Hippocampal formation (tissue), 2 donors: Measurements from ENCODE around the gene C1orf52.
"Not testable (repeated sequence)": the region's sequence is repeated elsewhere in the genome, so short reads cannot be mapped to it uniquely, and the experiment has no call there.

Experiments used
- DNase-seq, 2 donors: peaks; one replicate each; lab custom pipeline; 2025; lab: John Stamatoyannopoulos, UW

C1orf52 gene

DNA sequence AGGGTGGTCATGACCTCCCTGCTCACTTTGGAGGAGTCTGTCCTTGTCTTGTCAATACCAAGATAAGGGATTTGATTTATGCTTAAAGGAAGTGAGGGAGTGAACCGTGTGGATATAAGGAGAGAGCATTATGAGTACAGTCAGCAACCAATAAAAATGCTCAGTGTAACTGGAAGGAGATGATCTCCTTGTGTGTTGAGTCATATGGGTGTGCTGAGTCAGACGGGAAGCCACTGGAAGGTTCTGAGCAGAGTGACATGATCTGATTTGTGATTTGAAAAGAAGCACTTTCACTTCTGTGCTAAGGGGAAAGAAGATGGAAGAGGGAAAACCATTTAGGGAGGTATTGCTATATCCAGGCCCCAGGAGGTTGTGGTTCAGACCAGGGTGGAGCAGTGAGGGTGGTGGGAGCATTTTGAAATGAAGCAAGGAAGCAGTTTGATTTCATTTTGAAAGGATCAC lies 19.4 kb upstream of the C1orf52 start:
- DNase-seq = no peak

DNA sequence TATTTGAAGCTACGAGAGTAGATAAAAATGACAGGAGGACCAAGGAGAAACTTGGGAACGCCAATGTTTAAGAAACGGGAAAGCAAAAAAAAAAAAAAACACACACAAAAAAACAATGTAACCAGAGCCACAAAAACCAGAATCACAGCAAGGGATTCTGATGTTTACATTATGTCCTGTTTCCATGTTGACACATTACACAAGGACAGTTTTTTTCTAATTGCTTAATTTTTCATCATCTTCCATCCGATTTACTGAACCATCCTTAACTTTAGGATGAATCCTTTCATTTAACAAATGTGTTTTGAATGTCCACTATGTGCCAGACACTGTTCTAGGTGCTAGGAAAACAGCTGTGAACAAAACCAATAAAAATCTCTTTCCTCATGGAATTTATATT lies 18.3 kb upstream of the C1orf52 start:
- DNase-seq = no peak

DNA sequence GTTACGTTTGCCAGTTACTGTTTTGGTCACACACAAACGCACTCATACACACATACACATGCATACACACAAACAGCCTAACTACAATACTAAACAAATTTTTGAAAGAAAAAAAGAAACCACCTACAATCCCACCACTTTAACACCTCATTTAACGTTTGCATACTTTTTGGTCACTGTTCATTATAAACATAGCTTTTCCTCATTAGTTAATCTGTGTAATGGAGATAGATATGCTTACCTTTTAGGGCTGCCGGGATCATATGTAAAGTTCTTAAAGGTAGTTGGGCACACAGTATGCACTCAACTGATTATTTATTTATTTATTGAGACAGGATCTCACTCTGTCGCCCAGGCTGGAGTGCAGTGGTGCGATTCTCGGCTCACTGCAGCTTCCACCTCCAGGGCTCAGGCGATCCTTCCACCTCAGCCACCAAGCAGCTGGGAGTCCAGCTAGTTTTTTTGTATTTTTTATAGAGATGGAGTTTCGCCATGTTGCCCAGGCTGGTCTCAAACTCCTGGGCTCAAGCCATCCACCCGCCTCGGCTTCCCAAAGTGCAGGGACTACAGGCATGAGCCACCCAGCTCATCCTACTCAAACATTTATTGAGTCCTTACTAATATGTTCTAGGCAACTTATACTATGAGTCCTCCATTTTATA lies 17.6 kb upstream of the C1orf52 start:
- no peak for DNase-seq

DNA sequence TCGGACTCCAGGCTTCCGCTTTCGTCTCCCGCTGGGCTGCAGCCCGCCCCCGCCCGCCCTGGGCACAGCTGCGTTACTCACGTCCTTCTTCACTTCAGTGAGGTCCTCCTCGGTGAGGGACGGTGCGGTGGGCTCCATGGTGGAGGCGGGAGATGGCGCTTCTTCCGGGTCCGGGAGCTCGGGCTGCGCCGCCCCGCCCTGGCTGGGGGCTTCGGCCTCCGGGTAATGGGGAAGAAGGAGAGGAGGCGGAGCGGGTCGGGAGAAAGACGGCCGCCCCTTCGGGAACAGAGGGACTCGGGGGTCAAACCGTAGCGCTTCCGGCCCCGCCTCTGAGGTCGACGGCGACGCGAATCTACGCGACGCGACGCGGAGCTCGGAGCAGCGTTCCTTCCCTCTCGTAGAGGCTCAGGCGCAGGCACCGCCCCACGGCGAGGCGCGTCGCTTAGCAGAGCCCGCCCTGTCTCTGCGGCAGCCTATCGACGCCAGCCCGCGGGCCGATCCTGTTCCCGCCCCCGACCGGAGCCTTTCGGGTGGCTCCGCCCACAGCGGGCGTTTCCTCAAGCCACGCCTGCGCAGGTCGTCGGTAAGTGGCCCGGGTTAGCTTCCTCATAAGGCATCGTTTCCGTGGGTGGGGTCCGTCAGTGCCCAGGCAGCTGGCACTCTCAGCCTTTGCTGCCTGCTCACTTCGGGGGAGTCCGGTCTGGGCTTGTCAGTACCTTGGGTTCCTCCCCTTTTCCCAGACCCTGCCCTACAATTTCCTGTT lies 16.9 kb upstream of the C1orf52 start, which contains the start of gene BCL10:
Gene BCL10, minus strand, starts transcription at position 418 of the 763 bp plus-strand sequence. Its CDS starts 280 bp downstream, at position 138.
- DNase-seq = peak; percentile 97 to 98

DNA sequence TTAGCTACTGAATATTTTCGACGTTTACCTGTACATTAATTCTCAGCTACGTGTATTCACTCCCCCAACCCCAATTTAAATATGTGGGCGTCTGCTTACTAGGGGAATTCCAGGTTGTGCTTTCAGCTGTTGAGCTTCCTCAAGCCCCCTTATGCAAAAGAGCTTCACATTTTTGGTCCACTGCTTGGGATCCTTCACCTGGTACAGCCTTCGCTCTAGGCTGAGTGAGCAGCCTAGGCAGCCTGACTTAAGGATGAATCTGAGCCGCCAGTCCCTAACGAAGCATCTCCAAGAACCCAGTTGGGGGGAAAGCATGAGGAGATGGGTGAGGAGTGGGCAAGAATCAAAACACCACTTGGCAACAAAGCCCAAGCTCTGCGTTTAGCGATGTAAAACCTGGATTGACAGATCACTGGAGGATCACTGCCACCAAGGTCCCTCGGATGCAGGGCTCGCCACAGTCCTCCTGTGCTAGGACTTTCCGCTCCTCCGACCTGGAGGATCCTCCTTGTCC lies 16.3 kb upstream of the C1orf52 start:
- no peak for DNase-seq

DNA sequence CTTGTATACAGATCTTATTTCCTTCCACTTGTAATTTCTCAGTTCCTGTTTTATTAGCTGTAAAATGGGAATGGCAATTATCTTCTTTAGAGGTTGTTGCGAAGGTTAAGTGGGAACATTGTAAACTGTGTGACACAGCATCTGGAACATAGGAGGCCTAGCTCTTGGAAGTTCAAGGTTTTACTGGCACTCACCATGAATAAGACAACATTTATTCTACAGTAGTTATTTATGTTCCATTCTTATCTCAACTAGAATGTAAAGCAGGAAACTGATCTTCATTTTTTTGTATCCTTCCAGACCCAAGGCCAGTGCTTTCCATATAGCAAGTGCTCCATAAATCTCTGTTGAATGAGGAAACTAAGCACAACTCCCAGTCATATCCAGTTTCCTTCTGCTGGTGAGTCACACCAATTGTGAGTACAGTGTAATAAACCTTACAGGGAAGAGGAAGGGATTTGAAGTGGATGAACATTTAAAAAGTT lies 15.5 kb upstream of the C1orf52 start:
- no peak for DNase-seq

DNA sequence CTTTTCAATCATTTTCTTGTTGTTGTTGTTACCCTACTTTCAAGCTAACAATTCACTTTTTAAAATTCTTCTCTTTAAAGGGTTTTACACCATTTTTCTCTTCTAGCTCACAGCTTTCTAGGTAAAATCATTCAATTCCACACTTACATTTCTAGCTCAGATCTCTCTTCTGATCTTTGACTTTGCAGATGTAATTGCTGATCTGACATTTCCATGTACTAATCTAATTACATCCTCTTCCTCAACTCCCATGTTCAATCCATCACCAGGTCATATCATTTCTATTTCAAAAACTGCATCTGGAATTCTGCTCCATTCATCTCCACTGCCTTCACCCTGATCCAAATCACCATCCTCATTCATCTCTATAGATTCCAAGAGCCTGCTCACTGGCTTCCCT lies 13.9 kb upstream of the C1orf52 start:
- no peak for DNase-seq

DNA sequence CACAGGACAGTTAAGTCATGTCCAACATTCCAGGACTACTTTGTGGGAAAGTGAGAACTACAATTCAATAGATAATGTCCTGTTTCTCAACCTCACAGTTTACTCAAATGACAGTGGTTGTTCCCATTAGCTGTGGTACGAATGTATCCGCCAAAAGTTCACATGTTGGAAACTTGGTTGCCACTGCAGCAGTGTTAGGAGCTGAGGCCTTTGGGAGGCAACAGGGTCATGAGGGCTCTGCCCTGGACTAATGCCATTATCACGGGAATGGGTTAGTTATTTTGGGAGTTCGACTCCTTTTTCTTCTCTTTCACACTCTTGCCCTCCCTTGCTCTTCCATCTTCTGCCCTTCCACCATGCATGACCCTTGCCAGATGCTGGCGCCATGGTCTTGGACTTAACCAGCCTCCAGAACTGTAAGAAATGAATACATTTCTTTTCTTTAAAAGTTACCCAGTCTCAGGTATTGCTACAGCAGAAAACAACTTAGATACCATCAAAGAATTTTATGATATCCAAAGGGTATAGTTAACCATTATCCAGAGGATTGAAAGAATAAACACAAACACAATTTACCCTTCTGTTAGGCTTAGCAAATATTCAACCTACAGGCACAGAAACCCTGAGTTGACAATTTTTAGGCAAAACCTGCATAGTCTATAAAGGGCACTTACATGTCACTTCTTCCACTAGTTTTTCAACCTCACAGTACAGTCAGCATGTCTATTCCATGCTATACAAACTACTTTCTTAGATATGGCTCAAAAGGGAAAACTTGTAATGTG lies 9.5 kb upstream of the C1orf52 start:
- DNase-seq = no peak

DNA sequence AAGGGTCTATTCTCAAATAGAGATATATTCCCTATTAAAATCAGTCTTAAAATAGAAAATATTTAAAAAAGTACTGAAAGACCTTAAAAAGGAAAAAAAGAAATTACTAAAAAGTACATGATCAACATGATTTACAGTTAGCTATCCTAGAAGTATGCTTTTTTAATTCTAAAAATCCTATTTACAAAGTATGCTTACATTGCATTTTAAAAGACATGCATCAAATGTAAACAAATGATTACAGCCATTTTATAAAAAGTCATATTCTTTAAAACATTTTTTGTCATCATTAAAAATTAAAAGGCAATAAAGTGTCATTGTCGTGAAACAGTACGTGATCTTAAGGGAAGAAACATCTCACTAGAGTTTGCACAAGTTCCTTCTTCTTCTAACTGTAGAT lies 7.9 kb upstream of the C1orf52 start:
- no peak for DNase-seq

DNA sequence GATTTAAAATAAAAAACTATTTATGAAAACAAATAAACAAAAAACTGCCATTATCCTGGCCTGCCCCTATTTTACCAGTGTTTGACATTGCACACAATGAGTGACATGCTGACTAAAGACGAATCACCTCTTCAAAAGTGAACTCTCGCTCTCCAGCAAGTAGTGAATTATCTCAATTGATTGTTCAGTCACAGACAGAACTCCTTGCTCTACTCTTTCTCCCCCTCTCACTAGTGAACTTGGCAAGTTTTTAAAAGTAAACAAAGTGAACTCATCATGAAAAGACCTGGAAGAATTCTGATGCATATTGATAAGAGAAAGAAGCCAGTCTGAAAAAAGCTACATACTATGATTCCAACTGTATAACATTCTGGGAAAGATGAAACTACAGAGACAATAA lies 4.7 kb upstream of the C1orf52 start:
- no peak for DNase-seq

DNA sequence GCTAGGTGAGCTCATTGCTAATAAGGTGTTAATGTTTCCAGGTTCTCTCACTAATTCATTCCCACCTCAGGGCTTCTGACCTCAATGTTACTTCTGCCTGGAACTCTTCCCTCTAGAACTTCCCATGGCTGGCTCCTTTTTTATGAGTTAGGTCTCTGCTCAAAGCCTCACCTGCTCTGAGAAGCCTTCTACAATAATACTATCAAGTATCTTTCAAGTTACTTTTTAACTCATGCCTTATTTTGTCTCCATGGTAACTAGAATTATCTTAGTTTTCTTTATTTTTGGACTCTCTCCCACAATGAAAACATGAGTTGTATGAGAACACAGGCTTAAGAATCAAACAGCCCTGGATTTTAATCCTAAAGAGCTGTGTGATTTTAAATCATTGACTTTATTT lies 3.5 kb upstream of the C1orf52 start:
- no peak for DNase-seq

DNA sequence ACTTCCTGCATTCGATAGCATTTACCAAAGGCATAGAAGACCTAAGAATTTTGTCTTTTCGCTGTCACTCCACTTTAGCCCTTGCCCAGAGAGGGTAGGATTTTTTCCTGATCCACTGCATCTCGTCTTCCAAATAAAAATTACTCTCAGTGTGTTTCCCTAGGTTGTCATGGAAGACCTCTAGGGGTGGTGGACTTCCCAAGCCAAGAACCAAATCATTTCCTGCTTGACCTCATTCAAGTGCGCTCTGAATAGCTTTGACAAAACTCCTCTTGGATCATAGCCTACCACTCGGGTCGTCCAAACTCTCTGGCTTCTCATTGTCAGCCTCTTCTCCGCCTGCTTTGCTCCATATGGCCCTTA lies 431 bp upstream of the C1orf52 start:
- DNase-seq = peak in 1 of 2 donors; percentile 42

DNA sequence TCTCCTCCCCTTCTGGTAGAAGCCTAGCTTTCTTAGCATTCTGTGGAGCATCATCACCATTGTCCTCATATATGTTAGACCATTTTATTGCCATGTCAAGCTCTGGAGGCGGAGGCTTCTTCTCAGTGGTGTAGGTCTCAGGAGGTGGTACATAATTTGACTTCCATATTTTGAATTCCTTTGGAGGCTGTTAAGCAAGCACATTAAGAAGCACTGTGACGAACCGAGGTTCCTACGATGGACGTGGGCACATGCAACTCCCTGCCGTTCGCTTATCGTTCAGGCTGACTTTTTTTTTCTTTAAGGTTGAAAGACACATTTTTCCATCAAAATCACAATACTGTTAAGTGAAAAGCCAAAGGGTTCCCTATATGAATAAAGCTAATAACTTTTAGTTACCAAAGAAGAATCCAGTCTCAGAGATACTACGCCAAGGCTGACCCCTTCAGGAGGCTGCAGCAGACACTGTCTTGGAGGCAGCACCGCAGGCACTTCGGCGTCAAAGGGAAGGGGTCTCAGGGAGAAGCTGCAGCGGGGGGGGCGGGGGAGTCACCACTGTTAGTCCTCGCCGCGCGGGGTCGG lies 835 bp downstream of the C1orf52 start:
- no peak for DNase-seq

DNA sequence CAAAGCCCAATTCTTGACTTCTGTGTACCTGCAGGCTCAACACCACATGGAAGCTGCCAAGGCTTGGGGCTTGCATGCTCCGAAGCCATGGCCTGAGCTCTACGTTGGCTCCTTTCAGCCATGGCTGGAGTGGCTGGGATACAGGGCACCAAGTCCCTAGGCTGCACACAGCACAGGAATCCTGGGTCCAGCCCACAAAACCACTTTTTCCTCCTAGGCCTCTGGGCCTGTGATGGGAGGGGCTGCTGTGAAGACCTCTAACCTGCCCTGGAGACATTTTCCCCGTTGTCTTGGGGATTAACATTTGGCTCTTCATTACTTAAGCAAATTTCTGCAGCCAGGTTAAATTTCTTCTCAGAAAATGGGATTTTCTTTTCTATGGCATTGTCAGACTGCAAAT lies 10.4 kb downstream of the C1orf52 start:
- not testable (repeated sequence) for DNase-seq

DNA sequence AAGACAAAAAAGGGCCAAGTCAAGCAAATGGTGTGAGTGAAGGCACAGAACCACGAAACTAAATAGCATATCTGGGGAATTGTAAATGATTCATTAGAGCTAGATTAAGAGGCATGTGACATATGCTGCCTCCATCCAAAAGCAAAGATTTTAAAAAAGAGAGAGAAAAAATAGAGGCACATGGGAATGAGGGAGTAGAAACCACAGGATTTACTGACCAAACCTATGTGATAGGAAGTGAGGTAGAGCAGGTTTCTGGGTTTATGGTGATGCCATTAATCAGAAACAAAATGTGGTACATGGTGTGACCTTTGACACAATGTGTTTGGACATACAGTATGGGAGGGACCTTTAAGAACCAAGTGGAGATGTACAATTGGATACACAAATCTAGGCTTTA lies 13.6 kb downstream of the C1orf52 start:
- no peak for DNase-seq

DNA sequence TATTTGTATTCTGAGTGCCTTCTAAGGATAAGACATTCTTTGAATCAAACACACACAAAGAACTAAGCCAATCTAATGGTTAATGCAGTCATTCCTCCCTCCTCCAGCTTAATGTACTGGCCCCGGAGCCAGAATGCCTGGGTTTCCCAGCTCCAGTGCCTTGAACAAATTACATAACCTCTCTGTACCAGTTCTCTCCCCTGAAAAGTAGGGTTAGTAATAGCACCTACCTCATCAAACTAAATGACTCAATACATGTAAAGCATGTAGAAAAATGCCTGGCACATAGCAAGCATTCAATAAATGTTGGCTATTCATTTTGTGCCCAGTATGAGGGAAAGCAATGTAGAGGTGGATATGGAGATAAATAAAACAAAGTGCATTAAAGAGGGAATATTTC lies 14.0 kb downstream of the C1orf52 start:
- no peak for DNase-seq

DNA sequence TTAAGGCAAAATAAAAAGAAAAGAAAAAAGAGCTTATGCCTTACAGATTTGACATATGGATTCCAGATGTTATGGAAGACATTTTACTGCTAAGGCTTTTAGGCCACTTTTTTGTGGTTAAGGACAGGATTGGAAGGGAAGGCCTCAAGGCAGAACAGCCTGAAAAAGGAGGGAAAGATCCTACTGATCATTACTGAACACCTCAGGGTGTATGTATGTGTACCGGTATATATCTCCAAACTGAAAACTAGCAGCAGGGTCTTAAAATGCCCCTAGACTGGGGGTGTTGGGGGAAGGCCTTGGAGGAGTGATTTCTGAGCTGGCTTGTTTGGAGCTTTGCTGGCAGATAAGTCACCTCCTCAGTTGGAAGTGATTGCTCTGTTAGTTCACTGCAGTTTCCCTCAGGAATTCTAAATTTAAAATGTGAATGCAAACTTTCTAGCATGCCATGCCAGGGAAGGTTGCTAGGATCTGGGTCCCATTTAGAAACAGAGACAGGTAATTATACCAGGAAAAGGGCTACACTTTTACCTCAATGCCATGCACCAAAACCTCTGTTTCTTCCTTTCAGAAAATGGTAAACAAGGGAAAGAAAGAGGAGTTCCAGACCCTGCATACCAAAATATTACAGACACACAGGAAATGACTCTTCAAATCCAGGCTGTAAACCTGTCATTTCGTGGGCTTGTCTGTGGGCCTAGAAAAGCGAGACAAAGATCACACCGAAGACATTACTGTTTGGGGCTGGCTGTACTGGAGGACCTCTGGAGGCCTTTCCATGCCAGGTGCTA lies 15.0 kb downstream of the C1orf52 start:
- DNase-seq = no peak

DNA sequence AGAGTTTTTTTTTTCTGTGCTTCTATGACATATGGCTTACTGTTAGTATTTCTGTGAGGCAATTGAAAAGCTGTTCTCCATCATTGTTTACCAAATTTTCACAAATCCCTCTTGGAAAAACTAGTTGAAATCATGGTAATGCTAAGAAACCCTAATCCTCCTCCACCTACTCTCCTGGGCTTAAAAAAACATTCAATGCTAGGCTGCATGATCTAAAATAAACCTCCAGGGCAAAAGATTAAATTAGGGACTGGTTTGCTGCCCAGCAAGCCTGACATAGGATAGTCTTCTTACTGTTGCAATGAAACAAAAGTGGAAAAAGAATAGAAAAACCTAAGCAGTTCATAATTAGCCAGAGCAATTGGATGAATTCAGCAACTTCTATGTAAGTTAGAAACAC lies 16.1 kb downstream of the C1orf52 start:
- DNase-seq = no peak

DNA sequence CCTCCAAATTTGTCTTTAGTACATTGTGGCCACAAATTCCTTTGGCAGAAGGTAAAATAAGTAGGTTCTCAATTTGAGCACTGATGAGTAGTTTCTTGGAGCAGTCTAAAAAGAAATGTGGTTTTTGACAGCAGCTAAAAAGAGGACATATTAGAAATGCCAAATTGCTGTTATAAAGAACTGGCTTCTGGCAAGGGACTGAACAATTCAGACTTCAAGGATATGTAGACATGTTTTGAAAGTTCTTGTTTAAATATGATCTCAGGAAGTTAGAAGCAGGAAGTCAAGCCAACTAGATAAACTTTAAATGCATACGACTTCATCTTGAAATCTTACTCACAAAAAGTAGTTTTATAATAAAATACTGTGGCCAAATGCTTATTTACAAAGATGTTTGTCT lies 18.8 kb downstream of the C1orf52 start:
- DNase-seq = no peak

DNA sequence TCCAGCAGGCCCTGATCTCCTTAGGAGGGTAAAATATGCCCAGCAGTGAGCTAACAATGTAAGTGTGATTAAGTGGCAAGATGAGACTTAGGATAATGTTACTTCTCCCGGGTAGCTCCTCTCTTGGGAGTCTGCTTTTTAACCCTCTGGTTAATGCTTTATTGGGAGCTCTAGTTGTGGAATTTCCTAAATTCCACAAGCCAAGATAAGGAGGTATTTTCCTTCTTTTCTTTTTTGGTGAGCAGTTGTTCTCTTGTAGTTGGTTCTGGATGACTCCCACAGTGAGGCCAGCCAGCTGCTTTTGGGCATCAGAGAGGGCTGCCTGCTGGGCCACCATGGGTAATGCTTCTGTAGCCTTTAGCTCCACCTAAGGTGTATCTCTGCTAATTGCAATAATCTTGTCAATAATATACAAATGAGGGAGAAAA lies 19.3 kb downstream of the C1orf52 start:
- DNase-seq = peak in 1 of 2 donors; percentile 7

DNA sequence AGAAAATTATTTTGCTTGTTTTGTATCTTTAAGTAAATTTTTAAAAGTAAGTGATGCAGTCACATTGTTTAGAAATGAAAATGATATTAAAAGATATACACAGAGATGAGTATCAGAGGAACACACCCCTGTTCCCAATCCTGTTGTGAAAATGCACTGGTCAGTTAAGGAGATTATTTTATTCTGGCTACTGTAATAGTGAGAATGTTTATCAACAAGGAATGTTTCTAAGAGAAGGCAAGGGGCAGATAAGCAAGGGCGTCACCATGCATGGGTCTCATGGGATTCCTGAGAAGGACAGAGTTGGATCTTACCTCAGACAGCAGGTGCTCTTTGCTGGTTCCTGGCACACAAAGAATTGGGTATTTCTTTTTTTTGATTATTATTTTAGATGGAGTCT lies 21.8 kb downstream of the C1orf52 start:
- no peak for DNase-seq
